ENCODE data around the gene RIMBP2.
A peak's percentile ranks its signal among the peaks of the same experiment; 100 is the strongest.
"Not testable (repeated sequence)": the region's sequence is repeated elsewhere in the genome, so short reads cannot be mapped to it uniquely, and the experiment has no call there.

RIMBP2 gene, protein sequence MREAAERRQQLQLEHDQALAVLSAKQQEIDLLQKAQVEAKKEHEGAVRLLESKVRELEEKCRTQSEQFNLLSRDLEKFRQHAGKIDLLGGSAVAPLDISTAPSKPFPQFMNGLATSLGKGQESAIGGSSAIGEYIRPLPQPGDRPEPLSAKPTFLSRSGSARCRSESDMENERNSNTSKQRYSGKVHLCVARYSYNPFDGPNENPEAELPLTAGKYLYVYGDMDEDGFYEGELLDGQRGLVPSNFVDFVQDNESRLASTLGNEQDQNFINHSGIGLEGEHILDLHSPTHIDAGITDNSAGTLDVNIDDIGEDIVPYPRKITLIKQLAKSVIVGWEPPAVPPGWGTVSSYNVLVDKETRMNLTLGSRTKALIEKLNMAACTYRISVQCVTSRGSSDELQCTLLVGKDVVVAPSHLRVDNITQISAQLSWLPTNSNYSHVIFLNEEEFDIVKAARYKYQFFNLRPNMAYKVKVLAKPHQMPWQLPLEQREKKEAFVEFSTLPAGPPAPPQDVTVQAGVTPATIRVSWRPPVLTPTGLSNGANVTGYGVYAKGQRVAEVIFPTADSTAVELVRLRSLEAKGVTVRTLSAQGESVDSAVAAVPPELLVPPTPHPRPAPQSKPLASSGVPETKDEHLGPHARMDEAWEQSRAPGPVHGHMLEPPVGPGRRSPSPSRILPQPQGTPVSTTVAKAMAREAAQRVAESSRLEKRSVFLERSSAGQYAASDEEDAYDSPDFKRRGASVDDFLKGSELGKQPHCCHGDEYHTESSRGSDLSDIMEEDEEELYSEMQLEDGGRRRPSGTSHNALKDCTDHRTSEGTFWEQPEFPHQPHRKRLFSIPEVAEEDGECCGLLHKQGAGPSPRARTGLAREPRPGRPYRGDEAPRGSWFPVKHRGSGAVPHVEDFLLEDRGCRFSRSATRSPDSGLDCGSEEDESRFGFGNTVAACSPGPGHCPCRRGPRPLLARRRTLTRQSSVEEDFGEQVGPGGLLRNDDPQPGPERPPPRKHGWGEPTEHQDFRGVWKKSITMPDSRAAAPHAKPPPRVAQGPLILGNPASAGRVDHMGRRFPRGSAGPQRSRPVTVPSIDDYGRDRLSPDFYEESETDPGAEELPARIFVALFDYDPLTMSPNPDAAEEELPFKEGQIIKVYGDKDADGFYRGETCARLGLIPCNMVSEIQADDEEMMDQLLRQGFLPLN (N-terminal part only)

DNA sequence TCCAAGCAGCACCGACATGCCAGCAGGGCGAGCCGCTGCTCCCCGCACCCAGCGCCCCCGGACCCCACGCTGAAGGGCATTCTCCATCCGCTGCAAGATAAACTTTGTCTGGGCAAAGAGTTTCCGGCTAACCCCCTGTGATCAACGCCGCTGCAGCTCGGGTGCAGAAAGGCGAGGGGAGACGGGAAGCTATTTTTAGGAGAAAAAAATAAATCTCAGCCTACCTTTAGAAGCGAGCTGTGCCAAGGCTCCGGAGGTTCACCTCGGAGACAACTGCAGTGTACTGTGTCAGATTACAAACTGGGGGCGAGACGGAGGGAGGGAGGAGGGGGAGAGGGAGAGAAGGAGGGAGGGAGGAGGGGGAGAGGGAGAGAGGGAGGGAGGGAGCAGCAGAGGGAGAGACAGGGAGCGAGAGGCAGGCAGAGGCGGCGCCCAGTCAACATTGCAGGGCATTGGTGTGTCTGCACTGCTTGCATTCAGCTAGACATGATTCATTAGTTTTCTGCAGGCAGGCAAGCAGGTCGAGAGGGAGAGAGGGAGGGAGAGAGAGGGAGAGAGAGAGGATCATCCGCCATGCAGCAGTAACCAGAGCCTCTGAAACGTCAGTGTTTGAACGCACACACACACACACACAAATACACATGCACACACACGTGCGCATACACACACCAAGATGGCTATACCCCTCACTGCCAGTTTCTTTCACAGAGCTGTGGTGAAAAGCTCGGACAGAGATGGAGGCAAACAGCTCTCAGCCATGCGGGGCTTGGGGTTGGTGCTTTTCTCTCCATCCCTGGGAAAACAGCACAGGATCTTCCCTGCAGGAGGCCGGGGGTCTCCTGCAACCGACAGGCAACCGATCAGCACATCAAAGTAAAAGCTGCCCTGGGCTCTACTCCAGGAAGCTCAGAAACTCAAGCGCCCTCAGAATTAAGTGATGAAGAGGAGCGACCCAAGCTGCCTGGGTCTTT, at the start of gene RIMBP2:
RIMBP2 (minus strand) TSS at position 302 of the 971 bp plus-strand sequence. CDS start 237,286 bp downstream, outside the sequence.
- DNase-seq = no peak

DNA sequence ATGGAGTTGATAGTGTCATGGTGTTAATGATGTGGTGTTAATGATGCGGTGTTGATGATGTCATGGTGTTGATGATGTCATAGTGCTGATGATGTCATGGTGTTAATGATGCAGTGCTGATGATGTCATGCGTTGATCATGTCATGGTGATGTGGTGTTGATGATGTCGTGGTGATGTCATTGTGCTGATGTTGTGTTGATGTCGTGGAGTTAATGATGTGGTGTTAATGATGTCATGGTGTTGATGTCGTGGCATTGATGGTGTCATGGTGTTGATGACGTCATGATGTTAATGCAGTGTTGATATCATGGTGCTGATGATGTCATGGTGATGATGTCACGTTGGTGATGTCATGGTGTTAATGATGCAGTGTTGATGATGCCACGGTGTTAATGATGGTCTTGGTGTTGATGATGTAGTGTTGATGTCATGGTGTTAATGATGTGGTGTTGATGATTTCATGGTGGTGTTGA, 49.1 kb upstream of the RIMBP2 start:
- no peak for DNase-seq

DNA sequence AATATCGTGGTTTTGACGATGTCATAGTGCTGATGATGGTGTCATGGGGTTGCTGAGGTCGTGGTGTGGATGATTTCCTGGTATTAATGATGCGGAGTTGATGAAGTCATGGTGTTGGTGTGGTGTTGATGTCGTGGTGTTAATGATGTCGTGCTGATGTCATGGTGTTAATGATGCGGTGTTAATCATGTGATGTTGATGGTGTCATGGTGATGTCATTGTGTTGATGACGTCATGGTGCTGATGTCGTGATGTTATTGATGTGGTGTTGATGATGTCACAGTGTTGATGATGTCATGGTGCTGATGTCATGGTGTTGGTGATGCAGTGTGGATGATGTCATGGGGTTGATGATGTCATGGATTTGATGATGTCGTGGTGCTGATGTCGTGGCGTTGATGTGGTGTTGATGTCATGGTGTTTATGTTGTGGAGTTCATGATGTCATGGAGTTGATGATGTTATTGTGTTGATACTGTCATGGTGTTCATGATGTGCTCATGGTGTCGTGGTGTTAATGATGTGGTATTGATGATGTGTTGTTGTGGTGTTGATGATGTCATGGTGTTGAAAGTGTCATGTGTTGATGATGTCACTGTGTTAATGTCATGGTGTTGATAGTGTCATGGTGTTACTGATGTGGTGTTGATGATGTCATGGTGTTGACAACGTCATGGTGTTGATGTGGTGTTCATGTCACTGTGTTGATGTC, 48.5 kb upstream of the RIMBP2 start:
- DNase-seq = no peak

DNA sequence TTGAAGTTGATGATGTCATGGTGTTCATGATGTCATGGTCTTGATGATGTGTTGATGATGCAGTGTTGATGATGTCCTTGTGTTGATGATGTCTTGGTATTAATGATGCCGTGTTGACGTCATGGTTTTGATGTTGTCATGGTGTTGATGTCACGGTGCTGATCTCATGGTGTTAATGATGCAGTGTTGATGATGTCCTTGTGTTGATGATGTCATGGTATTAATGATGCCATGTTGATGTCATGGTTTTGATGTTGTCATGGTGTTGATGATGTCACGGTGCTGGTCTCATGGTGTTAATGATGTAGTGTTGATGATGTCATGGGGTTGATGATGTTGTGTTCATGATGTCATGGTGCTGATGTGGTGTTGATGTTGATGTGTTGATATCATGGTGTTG, 48.0 kb upstream of the RIMBP2 start:
- no peak for DNase-seq

DNA sequence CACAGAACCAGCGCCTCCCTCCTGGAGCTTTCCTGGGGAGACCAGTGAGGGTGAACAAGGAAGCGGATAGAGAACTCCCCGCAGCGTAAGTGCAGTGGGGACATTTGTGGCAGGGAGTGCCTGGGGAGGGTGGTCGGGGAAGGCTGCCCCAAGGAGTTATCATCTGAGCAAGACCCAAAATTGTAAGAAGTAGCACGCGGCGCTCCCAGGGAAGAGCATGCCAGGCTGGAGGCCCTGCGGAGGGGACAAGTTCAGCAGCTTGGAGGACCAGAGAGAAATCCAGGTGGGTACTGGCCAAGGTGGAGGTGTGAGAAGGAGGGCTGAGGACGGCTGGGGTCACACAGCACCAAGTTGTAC, 46.2 kb upstream of the RIMBP2 start:
- DNase-seq = no peak

DNA sequence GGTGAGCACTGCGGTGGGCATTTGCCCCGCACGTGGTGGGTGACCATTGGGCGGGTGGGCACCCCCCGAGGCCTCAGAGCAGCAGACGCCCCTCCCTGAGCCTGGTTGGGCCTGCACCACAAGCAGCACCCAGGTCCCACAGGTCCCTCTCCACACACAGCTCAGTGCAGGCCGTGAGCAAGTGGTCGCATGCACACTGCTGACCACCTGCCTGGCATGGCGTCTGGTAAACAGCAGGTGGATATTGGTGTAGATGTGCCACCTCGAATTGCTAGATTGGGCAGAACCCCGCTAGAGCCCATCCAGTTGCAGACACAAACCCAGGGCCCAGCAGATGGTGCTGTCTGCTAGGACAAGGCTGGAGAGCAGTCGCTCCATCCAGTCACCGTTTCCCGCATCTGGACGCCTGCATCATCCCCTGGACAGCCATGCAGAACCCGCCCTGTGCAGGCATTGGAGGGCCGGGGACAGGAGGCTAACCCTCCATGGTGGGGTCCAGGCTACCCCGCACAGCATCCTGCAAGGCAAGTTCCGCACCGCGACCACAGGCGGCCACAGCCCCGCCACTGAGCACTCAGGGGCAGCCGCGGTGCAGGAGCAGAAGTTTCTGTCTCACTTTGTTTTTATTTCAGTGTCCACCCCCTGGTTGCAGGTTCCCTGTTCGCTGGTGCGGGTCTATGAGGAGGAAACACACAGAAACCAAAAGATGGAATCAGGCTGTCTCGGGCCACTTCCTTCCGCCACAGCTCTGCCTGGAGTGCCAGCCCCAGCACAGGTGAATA, 45.6 kb upstream of the RIMBP2 start:
- DNase-seq = peak; percentile 31

DNA sequence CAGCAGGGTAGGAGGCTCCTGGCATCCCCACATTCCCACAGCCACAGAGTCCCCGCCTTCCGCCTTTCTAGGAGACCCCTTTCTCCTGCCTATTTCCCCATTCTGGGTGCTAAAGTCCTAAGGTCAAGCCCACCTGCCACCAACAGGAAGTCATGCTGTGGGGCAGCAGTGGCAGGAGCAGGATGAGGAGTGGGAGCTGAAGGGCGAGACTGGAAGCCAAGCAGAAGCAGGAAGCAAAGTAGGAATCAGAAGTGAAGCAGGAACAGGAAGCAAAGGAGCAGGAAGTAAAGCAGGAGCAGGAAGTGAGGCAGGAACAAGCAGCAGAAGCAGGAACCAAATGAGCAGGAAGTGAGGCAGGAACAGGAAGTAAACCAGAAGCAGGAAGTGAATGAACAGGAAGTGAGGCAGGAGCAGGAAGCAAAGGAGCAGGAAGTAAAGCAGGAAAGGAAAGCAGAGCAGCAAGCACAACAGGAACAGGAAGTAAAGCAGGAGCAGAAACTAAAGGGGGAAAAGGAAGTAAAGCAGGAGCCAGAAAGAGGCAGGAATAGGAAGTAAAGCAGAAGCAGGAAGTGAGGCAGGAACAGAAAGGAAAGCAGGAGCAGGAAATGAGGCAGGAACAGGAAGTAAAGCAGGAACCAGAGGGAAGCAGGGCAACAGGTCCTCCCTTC, 38.3 kb upstream of the RIMBP2 start:
- DNase-seq = no peak

DNA sequence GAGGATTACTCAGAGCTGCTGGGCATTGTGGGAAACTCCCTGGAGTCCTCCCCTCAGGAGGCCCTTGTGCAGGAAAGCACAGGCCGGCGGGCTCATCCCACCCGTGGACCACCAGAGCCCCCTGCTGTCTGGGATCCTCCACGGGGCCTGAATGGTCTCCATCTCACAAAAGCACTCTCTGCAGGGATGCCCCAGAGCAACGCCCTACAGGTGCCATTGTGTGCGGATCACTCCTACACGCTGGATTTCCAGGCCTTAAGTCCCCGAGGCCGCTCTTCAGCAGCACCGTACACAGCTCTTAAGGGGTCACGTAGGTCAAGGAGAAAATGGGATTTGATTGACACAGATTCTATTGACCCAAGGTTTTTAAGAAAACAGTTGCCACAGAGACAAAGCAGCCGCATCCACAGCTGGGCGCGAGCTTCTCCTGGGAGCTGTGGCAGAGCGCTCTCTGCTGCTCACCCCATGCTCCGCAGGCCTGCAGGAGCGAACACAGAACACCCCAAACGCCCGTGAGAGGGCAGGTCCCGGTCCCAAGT, 36.7 kb upstream of the RIMBP2 start:
- no peak for DNase-seq

DNA sequence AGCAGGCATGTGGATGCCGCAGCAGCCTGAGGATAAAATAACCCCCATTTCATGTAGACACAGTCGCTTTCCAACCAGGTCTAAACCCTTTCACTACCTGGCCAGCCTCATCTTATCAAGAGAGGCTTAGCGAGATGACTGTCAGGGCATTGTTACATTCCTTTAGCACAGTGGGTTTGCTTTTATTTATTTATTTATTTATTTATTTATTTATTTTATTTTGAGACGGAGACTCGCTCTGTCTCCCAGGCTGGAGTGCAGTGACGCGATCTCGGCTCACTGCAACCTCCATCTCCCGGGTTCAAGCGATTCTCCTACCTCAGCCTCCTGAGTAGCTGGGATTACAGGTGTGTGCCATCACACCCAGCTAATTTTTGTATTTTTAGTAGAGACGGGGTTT, 35.9 kb upstream of the RIMBP2 start:
- not testable (repeated sequence) for DNase-seq

DNA sequence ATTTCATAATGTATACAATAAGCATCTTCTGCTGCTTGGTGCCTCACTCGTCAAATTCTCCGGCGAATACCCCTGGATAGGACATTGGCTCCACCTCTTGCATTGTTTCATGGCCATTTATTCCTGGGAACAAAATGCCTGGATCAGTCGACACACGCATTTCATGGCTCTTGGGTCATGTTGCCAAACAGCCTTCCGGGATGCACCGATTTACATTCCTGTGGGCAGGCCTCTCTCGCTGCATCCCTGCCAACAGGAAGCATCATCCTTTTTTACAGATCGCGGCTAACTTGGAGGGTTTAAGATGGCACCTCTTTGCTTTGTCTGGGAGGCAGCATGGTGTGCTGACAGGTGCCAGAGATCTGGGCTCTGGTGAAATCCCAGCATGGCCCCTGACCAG, 32.7 kb upstream of the RIMBP2 start:
- DNase-seq = no peak

DNA sequence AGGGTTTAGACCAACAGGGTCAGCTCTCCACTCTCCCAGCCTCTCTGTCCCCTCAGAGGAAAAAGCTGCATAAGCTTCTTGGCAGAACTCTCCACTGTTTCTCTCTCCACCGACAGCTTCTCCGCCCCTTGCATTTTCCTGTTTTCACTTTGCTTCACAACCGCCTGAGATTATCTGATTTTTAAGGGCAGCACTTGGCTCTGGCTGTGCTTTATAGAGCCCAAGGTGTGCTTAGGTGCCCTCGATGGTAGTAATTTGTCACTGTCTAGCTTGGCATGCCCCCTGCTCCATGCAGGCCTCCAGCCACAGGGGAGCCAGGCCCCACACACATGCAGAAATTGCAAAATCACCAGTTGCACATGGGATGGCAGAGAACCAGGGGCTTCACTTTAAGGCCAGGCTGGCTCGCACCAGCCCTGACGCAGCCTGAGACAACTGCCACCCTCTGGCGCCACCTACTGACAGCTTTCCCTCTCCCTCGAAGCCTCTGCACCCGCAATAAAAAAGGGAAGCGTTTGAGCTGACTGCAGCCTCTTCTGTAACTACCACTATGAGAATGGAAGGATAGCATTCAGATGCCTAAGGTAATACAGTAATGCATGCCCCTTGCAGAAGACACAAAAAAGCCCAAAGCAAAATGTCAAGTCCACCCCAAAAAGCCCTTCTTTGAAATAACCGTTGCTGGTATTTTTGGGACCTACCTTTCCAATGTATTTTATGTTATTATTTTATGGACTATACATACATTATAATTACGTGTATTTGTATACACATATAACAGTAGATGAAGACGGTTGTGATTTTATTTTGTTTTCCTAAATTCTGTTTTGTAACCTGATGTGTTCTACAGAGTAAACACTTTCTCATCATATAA, 32.0 kb upstream of the RIMBP2 start:
- DNase-seq = peak; percentile 43

DNA sequence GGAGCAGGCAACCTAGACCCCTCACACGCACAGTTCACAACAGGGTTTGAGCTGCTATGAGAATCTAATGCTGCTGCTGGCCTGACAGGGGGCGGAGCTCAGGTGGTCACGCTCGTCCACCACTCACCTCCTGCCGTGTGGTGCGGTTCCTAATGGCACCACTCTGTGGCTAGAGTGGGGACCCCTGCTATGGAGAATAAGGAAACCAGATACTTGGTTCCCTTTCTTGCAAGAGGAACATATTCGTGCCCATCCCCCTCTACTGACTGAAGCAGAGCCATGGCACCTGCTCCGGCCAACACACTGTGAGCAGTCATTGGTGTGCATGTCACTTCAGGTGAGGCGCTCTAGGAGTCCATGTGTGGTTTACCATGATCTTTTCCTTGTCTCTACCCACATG, 30.4 kb upstream of the RIMBP2 start:
- DNase-seq = no peak

DNA sequence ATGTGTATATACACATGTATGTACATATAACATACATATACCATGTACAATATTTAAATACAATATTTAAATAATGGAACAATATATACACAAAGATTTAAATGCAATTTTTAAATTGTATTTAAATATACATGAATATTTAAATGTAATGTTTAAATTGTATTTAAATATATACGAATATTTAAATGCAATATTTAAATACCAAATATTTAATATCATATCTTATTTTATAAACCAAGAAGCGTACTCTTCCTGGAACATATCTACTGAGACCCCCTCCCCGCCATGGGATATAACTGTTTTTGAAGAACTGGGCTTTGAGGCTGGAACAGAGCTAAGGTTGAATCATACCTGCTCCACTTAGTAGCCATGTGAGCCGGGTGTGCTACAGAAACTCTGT, 29.8 kb upstream of the RIMBP2 start:
- no peak for DNase-seq

DNA sequence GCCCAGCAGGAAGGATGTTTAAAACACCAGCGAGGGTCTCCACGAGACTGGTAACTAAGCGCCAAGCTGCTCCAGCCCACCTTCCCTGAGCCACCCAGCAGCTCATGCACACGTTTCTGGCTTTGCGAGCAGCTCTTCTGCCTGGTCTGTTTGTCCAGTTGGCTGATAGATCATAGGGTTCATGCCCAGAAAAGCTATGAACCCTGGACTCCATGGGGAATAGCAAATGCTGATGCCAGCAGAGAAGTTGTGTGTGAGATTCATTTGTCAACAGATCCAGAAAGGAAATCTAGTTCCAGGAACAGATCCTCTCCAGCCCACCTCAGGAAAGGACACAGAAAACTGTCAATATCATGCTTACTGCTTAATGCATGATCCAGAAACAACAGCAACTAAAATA, 28.2 kb upstream of the RIMBP2 start:
- no peak for DNase-seq

DNA sequence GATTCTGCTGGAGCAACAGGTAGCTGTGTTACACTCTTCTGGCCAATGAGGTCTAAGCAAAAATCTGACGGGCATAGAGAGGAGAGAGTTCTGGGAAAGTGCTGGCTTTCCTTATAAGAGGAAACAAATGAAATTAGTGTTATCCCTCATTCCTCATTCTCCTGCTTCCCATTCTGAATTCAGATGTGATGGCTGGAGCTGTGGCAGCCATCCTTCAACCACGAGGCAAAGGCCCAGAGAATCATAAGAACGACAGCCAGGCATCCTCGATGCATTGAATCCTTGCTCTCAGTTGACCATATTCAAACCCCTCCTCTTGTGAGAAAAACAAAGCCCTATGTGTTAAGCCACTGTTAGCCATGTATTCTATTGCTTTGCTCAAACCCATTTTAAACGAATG, 27.5 kb upstream of the RIMBP2 start:
- no peak for DNase-seq

DNA sequence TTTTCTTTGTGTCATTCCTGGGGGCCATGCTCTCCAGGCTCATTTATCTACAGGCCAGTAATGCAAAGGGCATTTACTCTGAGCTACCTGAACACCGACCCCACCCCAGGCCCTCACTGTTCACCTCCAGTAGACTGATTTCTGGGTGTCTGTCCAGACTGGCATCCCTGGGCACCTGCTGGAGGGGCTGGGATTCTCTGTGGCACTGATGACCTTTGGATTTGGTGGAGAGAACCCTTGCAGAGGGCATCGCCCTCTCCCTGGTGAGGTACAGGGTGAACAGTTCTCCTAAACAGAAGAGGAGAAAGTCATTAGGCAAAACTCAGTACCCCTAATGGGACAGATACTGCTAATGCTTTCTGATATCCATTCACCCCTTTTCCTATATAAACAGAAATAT, 27.1 kb upstream of the RIMBP2 start:
- DNase-seq = no peak

DNA sequence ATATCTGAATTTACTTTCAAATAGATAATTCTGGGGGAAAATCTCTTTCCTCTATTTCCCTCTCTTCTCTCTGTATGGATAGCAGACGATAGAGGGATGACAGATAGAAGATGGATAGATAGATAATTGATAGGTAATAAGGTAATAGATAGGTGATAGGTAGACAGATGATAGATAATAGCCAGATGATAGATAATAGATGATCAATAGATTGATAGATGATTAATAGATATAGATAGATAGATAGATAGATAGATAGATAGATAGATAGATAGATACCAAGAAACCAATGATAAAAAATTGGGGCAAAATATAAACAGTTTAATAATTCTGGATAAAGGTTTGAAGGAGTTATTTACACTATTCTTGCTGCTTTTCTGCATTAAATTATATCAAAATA, 26.6 kb upstream of the RIMBP2 start:
- DNase-seq = no peak

DNA sequence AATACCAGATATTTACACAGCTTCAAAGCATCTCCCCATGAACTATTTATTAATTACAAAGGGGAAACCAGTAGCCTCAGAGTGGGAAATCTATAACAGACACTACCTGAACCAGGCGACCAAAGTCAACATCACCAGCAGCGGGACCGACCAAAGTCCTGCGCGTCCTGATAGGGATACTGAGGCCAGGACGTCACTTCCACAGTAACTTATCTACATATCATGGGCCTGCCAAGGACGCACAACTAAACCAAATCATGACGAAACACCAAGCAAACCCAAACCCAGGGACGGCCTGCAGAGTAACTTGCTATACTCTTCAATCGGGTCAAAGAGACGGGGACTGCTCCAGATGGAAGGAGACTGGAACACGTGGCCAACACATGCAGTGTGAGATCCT, 26.0 kb upstream of the RIMBP2 start:
- DNase-seq = no peak

DNA sequence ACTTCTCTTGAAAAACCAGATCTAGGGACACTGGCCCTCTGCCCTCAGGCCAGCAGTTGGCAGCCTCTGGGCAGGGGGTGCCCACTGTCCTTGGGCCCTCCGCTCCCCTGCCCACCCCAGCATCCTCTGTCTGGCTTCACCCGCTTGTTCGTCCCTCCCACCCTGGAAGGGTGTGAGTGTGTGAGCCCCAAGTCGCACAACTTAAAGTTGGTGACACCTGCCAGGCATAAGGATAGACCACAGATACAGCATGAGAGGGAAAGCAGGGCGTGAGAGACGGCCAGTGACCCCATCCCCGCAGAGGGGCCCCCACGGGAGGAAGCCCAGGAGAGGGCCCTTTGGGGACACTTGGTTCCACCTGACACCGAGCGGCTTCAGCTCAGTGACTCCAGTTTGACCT, 23.5 kb upstream of the RIMBP2 start:
- DNase-seq = no peak
